Choroid plexus epithelial cell (primary cell): ENCODE measurements around the gene SLC12A1.

Experiments used
- DNase-seq: peaks from one replicate; pipeline ENCODE4 v3.0.0-alpha.2; 2010; ENCODE audit warnings: low read depth
- H3K4me3 ChIP-seq: 2 replicates; pipeline ENCODE4 v1.5.1; 2011; ENCODE audit warnings: low read depth, mild to moderate bottlenecking, control low read depth, low read length, moderate library complexity
- CTCF ChIP-seq: conservative IDR thresholded peaks from 2 replicates; pipeline ENCODE4 v1.5.1; 2011; ENCODE audit warnings: low read depth, mild to moderate bottlenecking, control low read depth, inconsistent platforms, low read length, moderate library complexity

Gene SLC12A1

DNA sequence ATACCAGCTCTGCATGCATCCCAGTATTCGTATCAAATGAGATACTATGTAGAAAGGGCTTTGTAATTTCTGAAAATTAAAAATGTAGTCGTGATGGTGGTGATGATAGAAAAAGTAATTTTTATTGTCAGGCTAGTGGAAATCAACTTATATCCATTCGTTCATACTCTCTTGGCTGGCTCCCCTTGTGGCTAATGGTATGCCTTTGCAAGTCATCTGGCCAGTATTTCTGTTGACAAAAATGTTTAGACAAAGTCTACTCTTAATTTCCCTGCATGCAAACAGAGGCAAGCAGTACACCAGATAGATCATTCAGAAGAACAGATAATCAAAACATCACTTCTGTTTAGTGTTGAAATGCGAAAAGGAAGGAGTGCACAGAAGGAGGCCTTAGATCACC is 75.6 kb downstream of the SLC12A1 start:
- no peak overlapping the region for H3K4me3 ChIP-seq
- DNase-seq, result no peak
- peak; percentile 31 for TF ChIP-seq CTCF

DNA sequence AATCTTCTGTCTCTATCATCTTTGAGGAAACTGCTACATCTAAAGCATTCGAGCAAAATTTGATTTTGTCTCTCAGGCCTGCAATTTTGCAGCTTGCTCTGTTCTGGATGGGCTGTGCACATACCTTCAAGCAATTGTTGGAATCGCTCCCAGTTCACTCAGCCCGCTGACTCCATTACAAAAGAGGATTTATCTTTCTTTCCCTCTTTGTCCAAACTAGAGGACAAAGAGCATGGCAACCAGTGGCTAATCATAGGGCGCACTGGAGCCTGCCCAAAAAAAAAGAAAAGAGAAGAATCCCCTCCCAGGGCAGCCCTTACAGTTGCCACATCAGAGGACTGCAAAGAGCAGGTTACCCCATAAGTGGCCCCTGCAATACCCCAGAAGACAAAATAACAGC is 76.1 kb downstream of the SLC12A1 start:
- no peak for TF ChIP-seq CTCF
- peak; percentile 66 for DNase-seq
- no peak overlapping the region for H3K4me3 ChIP-seq

GRCh38 chr15:48283396-48284145 is 77.5 kb downstream of the SLC12A1 start:
- no peak overlapping the region for H3K4me3 ChIP-seq
- peak; percentile 77 for DNase-seq
- TF ChIP-seq CTCF, result no peak

DNA sequence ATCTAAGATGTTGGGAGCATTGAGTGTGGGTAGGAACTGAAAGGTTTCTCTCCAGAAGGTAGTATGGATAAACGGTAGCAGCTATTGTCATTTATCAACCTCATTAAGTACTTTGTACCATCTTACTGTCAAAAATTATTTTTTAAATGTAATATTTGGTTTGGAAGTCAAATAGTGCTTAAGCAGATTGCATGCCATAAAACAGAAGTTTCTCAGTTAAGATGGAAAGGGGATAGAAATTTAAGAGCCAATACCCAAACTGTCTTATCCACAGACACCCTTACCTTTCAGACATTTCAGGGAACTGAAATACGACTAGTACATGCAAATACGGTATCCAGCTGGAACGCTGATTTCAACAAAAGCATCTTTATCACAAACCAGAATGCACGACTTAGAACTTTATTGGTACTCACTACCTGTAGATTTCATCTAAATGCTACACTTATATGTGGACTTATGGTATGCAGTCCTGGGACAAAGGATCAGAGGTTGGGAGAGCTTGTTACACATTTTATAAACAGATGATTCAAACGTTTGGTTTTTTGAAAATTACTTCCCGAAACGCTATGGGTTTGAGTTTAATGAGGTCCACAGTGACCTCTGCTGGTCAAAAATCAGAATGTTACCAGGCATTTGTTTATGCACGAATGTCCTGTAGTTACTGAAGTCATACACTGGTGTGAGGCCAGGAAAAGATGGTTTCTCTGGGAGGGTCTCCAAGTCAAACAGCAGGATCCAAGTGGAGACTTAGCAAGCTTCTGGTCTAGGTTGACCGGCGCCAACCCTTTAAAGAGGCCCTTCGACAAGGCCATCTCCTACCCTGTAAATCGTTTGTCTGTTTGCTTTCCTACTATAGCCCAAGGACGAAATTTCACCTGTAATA is 79.5 kb downstream of the SLC12A1 start:
- peak; percentile 70 for TF ChIP-seq CTCF
- H3K4me3 ChIP-seq, result peak overlapping the region; percentile 34
- peak; percentile 96 for DNase-seq

GRCh38 chr15:48289628-48290027 is 83.5 kb downstream of the SLC12A1 start:
- H3K4me3 ChIP-seq, result no peak overlapping the region
- no peak for TF ChIP-seq CTCF
- no peak for DNase-seq

DNA sequence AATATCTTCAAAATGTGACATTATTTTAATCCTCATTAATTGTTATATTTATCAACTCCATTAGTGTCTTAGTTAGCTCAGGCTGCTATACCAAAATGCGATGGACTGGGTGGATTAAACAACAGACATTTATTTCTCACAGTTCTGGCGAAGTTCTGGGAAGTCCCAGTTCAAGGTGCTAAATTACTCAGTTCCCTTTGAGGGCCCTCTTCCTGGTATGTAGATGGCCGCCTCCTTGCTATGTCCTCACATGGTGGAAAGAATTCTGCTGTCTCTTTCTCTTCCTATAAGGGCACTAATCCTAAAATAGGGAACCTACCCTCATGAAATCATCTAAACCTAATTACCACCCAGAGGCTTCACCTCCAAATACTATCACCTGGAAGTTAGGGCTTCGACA is 86.4 kb downstream of the SLC12A1 start:
- no peak for TF ChIP-seq CTCF
- H3K4me3 ChIP-seq, result no peak overlapping the region

GRCh38 chr15:48297668-48298067 is 91.6 kb downstream of the SLC12A1 start:
- H3K4me3 ChIP-seq, result no peak overlapping the region
- TF ChIP-seq CTCF, result no peak
- no peak for DNase-seq

More for the DNA sequence above, 86.4 kb downstream of the SLC12A1 start:
- DNase-seq, result no peak
